Measurements from ENCODE around the gene FGF8.

The FGF8 gene

DNA sequence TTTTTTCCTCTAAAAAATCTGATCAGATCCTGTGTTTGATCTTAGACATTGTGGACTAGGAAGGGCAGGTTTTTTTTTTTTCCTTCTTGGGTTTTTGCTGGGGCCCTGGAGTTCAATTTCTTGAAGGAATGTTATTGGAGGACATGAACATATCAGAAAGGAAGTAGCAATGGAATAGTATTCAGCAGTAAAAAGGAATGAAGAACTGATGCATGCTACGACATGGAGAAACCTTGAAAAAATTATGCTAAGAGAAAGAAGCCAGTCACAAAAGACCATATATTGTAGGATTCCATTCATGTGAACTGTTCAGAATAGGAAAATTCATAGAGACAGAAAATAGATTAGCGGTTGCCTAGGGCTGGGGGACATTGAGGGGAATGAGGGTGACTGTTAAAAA is 34.0 kb downstream of the FGF8 start:
- no peaks in the 10 kb centered on the region for H3K27me3 ChIP-seq (ENCODE audit: insufficient read depth, low read length)
- no peak overlapping the region for H3K4ac ChIP-seq (ENCODE audit: low read depth, low read length)
- WGBS (ENCODE audit: extremely low coverage, insufficient coverage, insufficient read length), result no CpG with 5 or more reads among the region's 2 CpGs
- H3K4me3 ChIP-seq (ENCODE audit: low read depth, low read length), result no peak overlapping the region
- H2AK5ac ChIP-seq (ENCODE audit: low read length), result no peak overlapping the region
- H3K27ac ChIP-seq (ENCODE audit: low read depth, low read length), result no peak overlapping the region
- no peaks in the 10 kb centered on the region for H3K9me3 ChIP-seq (ENCODE audit: insufficient read depth, low read depth, low read length)
- no peak overlapping the region for H4K12ac ChIP-seq (ENCODE audit: low read depth, low read length)
- H3K79me2 ChIP-seq (ENCODE audit: control insufficient read depth, insufficient read depth, low read length, poor library complexity), result no peaks in the 10 kb centered on the region
- H3K36me3 ChIP-seq (ENCODE audit: control insufficient read depth in 1 of 2, insufficient read depth in 2 of 2, low read length in 2 of 2), result no peaks in the 10 kb centered on the region
- H2BK120ac ChIP-seq (ENCODE audit: insufficient read depth, low read length, poor library complexity), result no peak overlapping the region
- no peak overlapping the region for H4K91ac ChIP-seq (ENCODE audit: low read depth, low read length)
- no peak overlapping the region for H3K14ac ChIP-seq (ENCODE audit: low read length)
- H3K4me2 ChIP-seq (ENCODE audit: low read length), result no peak overlapping the region
- H3K23ac ChIP-seq (ENCODE audit: low read length), result no peak overlapping the region
- DNase-seq, result no peak
- H2BK12ac ChIP-seq (ENCODE audit: low read length), result no peak overlapping the region
- H2BK5ac ChIP-seq (ENCODE audit: low read depth, low read length, poor library complexity), result no peak overlapping the region
- no peak overlapping the region for H4K8ac ChIP-seq (ENCODE audit: low read depth, low read length)
- no peaks in the 10 kb centered on the region for H3K79me1 ChIP-seq (ENCODE audit: low read length)
- no peak overlapping the region for H3K18ac ChIP-seq (ENCODE audit: low read length)
- no peak overlapping the region for H3K9ac ChIP-seq (ENCODE audit: low read length)
- H3K4me1 ChIP-seq (ENCODE audit: control insufficient read depth in 1 of 2, insufficient read depth in 2 of 2, low read length in 2 of 2), result no peaks in the 10 kb centered on the region
- H2AFZ ChIP-seq (ENCODE audit: insufficient read depth, low read length, poor library complexity), result no peak overlapping the region

DNA sequence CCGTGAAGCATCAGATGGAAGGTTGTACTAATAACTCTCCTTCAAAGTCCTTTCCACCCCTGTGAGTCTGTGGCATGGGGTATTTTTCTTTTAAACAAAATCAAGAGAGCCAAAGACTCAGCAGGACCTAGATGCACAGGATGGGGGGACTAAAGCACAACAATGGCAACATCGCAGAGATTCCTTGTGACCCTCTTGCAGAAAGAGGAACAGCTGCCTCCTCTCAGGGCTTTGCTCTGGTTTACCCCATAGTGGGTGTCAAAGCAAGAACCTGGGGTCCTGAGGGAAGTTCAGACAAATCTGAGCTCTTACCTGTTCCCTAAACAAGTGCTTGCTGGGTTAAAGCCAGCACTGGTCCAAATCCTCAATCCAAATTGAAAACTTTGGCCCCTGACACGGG is 39.2 kb downstream of the FGF8 start:
- H3K9ac ChIP-seq (ENCODE audit: low read length), result no peak overlapping the region
- no peaks in the 10 kb centered on the region for H3K4me1 ChIP-seq (ENCODE audit: control insufficient read depth in 1 of 2, insufficient read depth in 2 of 2, low read length in 2 of 2)
- no peak overlapping the region for H3K18ac ChIP-seq (ENCODE audit: low read length)
- H3K27me3 ChIP-seq (ENCODE audit: insufficient read depth, low read length), result no peaks in the 10 kb centered on the region
- H2BK120ac ChIP-seq (ENCODE audit: insufficient read depth, low read length, poor library complexity), result no peak overlapping the region
- no peak overlapping the region for H2BK12ac ChIP-seq (ENCODE audit: low read length)
- no peak overlapping the region for H4K12ac ChIP-seq (ENCODE audit: low read depth, low read length)
- no peak overlapping the region for H2BK5ac ChIP-seq (ENCODE audit: low read depth, low read length, poor library complexity)
- H2AFZ ChIP-seq (ENCODE audit: insufficient read depth, low read length, poor library complexity), result no peak overlapping the region
- H3K23ac ChIP-seq (ENCODE audit: low read length), result no peak overlapping the region
- H2AK5ac ChIP-seq (ENCODE audit: low read length), result no peak overlapping the region
- DNase-seq, result no peak
- no peaks in the 10 kb centered on the region for H3K79me2 ChIP-seq (ENCODE audit: control insufficient read depth, insufficient read depth, low read length, poor library complexity)
- WGBS (ENCODE audit: extremely low coverage, insufficient coverage, insufficient read length), result no CpG with 5 or more reads among the region's 3 CpGs
- H3K9me3 ChIP-seq (ENCODE audit: insufficient read depth, low read depth, low read length), result no peaks in the 10 kb centered on the region
- H3K14ac ChIP-seq (ENCODE audit: low read length), result no peak overlapping the region
- H3K4me2 ChIP-seq (ENCODE audit: low read length), result no peak overlapping the region
- no peak overlapping the region for H3K4me3 ChIP-seq (ENCODE audit: low read depth, low read length)
- H4K91ac ChIP-seq (ENCODE audit: low read depth, low read length), result no peak overlapping the region
- H3K4ac ChIP-seq (ENCODE audit: low read depth, low read length), result no peak overlapping the region
- no peaks in the 10 kb centered on the region for H3K36me3 ChIP-seq (ENCODE audit: control insufficient read depth in 1 of 2, insufficient read depth in 2 of 2, low read length in 2 of 2)
- no peaks in the 10 kb centered on the region for H3K79me1 ChIP-seq (ENCODE audit: low read length)
- no peak overlapping the region for H4K8ac ChIP-seq (ENCODE audit: low read depth, low read length)
- no peak overlapping the region for H3K27ac ChIP-seq (ENCODE audit: low read depth, low read length)

DNA sequence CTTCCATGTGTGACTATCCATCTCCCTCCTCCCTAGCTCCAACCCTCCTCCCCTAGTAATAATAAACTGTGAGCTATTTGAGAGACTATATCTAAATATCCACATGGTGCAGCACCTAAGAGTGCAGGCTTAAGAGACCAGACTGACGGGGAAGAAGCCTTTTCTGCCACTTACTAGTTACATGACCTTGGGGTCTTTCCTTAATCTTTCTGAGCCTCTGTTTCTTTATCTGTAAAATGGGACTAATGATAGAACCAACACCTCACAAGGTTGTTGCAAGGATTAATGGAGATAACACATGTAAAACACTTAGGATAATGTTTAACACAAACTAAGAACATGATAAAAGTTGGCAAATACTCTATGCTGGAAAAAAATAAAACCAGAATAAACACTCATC is 43.8 kb downstream of the FGF8 start:
- H3K27me3 ChIP-seq (ENCODE audit: insufficient read depth, low read length), result no peaks in the 10 kb centered on the region
- H3K4me1 ChIP-seq (ENCODE audit: control insufficient read depth in 1 of 2, insufficient read depth in 2 of 2, low read length in 2 of 2), result no peaks in the 10 kb centered on the region
- no peaks in the 10 kb centered on the region for H3K79me1 ChIP-seq (ENCODE audit: low read length)
- no peak overlapping the region for H2BK120ac ChIP-seq (ENCODE audit: insufficient read depth, low read length, poor library complexity)
- no peak overlapping the region for H2AFZ ChIP-seq (ENCODE audit: insufficient read depth, low read length, poor library complexity)
- no peak overlapping the region for H2AK5ac ChIP-seq (ENCODE audit: low read length)
- H4K12ac ChIP-seq (ENCODE audit: low read depth, low read length), result no peak overlapping the region
- H3K14ac ChIP-seq (ENCODE audit: low read length), result no peak overlapping the region
- H4K91ac ChIP-seq (ENCODE audit: low read depth, low read length), result no peak overlapping the region
- H3K9me3 ChIP-seq (ENCODE audit: insufficient read depth, low read depth, low read length), result no peaks in the 10 kb centered on the region
- H3K4me2 ChIP-seq (ENCODE audit: low read length), result no peak overlapping the region
- no peak overlapping the region for H3K23ac ChIP-seq (ENCODE audit: low read length)
- no peak overlapping the region for H3K18ac ChIP-seq (ENCODE audit: low read length)
- no peak overlapping the region for H3K9ac ChIP-seq (ENCODE audit: low read length)
- H2BK5ac ChIP-seq (ENCODE audit: low read depth, low read length, poor library complexity), result no peak overlapping the region
- H3K36me3 ChIP-seq (ENCODE audit: control insufficient read depth in 1 of 2, insufficient read depth in 2 of 2, low read length in 2 of 2), result no peaks in the 10 kb centered on the region
- no peaks in the 10 kb centered on the region for H3K79me2 ChIP-seq (ENCODE audit: control insufficient read depth, insufficient read depth, low read length, poor library complexity)
- no peak overlapping the region for H3K4me3 ChIP-seq (ENCODE audit: low read depth, low read length)
- H4K8ac ChIP-seq (ENCODE audit: low read depth, low read length), result no peak overlapping the region
- no peak overlapping the region for H3K4ac ChIP-seq (ENCODE audit: low read depth, low read length)
- no CpG with 5 or more reads among the region's 1 CpG for WGBS (ENCODE audit: extremely low coverage, insufficient coverage, insufficient read length)
- no peak overlapping the region for H3K27ac ChIP-seq (ENCODE audit: low read depth, low read length)
- no peak for DNase-seq
- H2BK12ac ChIP-seq (ENCODE audit: low read length), result no peak overlapping the region

DNA sequence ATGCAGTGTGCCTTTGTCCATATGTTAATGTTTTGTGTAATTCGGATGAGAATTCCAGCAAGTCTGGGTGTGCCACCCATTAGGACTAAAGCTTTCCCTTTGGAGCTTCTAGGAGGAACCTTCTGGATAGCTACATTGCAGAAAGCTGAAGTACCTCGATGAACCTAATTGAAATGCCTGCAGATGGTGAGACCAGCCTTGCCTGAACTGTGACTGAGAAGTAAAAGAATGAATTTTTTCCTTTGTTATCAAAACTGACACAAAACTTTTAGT is 49.9 kb downstream of the FGF8 start:
- H3K4me1 ChIP-seq (ENCODE audit: control insufficient read depth in 1 of 2, insufficient read depth in 2 of 2, low read length in 2 of 2), result no peaks in the 10 kb centered on the region
- H3K4ac ChIP-seq (ENCODE audit: low read depth, low read length), result no peak overlapping the region
- WGBS (ENCODE audit: extremely low coverage, insufficient coverage, insufficient read length), result no CpG with 5 or more reads among the region's 2 CpGs
- H3K18ac ChIP-seq (ENCODE audit: low read length), result no peak overlapping the region
- H3K27me3 ChIP-seq (ENCODE audit: insufficient read depth, low read length), result no peaks in the 10 kb centered on the region
- no peak overlapping the region for H3K27ac ChIP-seq (ENCODE audit: low read depth, low read length)
- no peaks in the 10 kb centered on the region for H3K79me2 ChIP-seq (ENCODE audit: control insufficient read depth, insufficient read depth, low read length, poor library complexity)
- H4K12ac ChIP-seq (ENCODE audit: low read depth, low read length), result no peak overlapping the region
- no peak overlapping the region for H2BK5ac ChIP-seq (ENCODE audit: low read depth, low read length, poor library complexity)
- H4K91ac ChIP-seq (ENCODE audit: low read depth, low read length), result no peak overlapping the region
- H3K79me1 ChIP-seq (ENCODE audit: low read length), result no peaks in the 10 kb centered on the region
- no peak overlapping the region for H2AK5ac ChIP-seq (ENCODE audit: low read length)
- H3K9me3 ChIP-seq (ENCODE audit: insufficient read depth, low read depth, low read length), result no peaks in the 10 kb centered on the region
- H3K4me2 ChIP-seq (ENCODE audit: low read length), result no peak overlapping the region
- no peak overlapping the region for H2BK120ac ChIP-seq (ENCODE audit: insufficient read depth, low read length, poor library complexity)
- H2BK12ac ChIP-seq (ENCODE audit: low read length), result no peak overlapping the region
- no peak overlapping the region for H3K14ac ChIP-seq (ENCODE audit: low read length)
- H3K4me3 ChIP-seq (ENCODE audit: low read depth, low read length), result no peak overlapping the region
- no peaks in the 10 kb centered on the region for H3K36me3 ChIP-seq (ENCODE audit: control insufficient read depth in 1 of 2, insufficient read depth in 2 of 2, low read length in 2 of 2)
- no peak overlapping the region for H3K23ac ChIP-seq (ENCODE audit: low read length)
- peak in 1 of 2 donors; percentile 18 for DNase-seq
- H2AFZ ChIP-seq (ENCODE audit: insufficient read depth, low read length, poor library complexity), result no peak overlapping the region
- H3K9ac ChIP-seq (ENCODE audit: low read length), result no peak overlapping the region
- no peak overlapping the region for H4K8ac ChIP-seq (ENCODE audit: low read depth, low read length)

All from trophoblast cell (in vitro differentiated cells and primary cell).